NCI-H1092 (cell line): Measurements from ENCODE around the gene SDHA.
"Not testable (repeated sequence)": the region's sequence is repeated elsewhere in the genome, so short reads cannot be mapped to it uniquely, and the experiment has no call there.

Source experiments
- DNase-seq: peaks from one replicate; lab custom pipeline; 2025; lab: John Stamatoyannopoulos, UW

Gene SDHA

DNA sequence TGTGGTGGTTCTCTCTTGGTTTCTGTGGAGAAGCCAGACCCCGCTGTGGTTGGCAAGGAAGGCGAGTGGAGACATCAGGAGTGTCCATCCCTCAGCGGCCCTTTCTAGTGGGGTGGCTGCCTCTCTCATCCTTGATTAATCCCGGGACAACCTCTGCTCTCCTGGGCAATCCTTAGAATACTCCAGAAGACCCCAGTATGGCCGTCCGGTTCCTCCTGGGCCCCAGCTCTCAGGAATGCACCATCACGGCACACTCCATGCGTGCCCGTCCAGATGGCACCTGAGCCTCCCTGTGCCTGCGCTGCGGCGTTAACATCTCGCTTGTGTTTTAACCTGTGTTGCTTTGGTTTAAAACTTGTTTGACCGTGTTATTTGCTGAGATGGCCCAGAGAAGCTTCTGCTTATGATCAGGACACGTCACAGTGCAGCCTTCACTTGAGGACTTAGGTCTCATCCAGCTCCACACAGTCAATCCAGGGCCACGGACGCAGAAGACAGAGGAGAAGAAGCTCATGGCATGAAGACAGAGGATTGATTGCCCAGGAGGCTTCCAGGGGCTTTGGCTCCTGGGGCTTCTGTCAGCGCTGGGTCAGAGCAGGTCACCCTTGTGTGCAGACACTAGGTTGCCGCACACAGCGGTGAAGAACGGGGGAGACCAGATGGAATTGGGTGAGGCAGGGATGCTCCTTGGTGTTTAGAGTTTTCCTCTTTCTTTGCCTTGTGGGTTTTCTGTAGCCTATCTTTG is 82.7 kb downstream of the SDHA start:
- not testable (repeated sequence) for DNase-seq

DNA sequence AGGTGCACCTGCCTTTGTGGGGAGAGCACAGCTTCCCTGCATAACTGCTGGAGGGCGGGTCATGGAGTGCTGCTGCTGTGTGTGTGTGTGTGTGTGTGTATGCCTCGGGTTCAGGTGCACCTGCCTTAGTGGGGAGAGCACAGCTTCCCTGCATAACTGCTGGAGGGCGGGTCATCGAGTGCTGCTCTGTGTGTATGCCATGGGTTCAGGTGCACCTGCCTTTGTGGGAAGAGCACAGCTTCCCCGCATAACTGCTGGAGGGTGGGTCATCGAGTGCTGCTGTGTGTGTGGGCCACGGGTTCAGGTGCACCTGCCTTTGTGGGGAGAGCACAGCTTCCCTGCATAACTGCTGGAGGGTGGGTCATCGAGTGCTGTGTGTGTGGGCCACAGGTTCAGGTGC is 84.3 kb downstream of the SDHA start:
- not testable (repeated sequence) for DNase-seq

DNA sequence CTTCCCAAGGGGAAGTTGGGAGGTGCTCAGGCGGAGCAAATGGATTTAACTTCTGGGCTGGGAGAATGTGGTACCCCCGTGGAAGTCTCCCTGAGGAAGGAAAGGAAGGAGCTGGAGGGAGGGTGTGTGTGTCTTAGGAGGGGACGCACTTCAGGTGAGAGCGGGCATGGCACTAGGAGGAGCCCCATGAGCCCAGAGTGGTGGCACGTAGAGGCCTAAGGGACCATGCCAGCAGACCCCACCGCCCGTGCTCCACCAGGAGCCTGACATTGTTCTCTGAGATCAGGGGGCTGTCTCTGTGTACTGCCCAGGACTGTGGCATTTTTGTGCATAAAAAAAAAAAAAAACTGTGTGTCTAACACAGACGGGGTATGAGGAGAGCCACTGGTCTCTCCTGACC is 84.8 kb downstream of the SDHA start:
- no peak for DNase-seq

DNA sequence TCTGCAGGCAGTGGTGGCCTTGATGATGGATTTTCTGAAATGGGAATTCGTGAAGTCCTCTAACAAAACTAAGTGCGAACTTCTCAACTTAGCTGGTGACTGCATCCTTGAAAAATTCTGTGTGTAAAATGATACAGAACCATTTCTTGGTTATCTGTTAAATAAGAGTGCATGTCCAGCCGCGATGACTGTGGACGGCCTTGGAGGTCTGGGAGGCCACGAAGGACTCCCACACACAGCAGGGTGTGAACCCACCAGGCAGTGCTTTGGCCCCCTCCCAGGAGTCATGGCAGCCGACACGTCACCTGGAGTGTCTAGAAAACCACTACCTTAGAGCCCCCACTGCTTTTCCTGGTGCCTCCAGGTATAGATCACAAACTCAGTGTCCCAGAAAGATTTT is 85.6 kb downstream of the SDHA start:
- not testable (repeated sequence) for DNase-seq

DNA sequence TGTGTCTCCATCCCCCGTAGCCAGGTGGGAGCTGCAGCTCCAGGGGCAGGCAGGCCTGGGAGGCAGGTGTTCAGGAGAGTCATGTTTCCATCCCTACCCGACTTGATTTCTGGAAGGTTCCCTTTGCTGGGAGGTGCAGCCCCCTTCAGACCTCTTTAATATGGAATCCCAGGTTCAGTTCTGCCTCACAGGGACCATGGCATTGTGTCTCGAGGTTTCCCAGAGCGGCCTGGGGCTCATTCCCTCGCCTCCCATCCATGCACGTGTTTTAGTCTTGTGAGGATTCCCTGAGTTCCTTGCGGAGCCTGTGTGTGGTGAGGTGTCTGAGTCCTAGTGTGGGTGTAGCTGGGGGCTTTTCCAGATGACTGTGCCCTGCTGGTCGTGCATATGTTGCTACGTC is 86.9 kb downstream of the SDHA start:
- no peak for DNase-seq

DNA sequence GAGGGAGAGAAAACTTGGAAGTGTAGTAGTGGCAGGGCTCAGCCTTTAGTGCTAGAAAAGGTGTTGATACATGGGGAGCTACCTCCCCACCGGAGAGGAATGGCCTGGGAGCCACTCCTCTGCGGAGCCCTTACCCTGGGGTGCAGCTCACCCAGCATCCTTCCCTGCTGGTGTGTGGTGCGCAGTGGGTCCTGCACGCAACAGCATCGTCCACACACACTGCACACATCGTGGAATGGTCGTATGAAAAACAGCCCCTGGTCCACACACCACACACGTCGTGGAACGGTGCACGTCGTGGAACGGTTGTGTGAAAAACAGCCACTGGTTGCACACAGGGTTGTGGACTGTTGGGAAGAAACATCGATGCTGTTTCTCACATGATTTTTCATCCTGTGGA is 87.3 kb downstream of the SDHA start:
- DNase-seq, result no peak

DNA sequence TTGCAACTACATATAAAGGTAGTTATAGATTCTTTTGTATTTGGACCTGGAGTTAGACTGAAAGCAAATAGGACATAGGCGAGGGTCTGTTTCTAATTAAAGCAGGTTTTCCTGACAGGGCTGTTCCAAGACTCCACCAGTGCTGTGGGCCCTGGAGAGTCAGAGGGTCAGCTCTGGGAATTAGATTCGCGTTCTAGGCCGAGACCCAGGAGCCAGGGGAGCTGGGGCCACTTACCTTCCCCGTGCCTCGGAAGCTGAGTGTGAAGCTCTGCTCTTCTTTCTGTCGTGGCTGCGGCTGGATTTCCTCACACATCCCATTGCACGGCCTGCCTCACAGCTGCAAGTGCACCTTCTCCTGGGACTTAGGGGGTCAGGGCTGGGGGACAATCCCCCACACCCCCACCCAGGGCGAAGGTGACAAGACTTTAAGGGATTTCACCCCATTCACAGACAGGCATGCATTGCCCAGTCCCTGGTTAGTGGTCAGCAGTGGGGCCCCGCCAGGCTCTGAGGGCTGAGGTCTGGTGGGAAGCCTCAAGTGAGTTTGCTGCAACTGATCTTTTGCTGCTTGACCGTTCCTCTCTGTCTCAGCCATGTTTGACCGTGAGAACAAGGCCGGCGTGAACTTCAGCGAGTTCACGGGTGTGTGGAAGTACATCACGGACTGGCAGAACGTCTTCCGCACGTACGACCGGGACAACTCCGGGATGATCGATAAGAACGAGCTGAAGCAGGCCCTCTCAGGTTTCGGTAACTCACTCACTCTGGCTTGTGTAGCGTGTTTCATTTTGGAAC is 88.1 kb downstream of the SDHA start:
- DNase-seq, result no peak
